WI38 (cell line): ENCODE measurements around the gene RFPL4A.
"Not testable (repeated sequence)": the region's sequence is repeated elsewhere in the genome, so short reads cannot be mapped to it uniquely, and the experiment has no call there.

ENCODE experiments used
- H3K4me3 ChIP-seq: 2 replicates; pipeline ENCODE4 v1.5.1; 2011; ENCODE audit warnings: low read depth, mild to moderate bottlenecking, control low read depth, low read length
- CTCF ChIP-seq: IDR thresholded peaks from 2 replicates; pipeline ENCODE4 v1.5.1; 2012; ENCODE audit warnings: low read depth, mild to moderate bottlenecking, control low read depth, low read length

Gene RFPL4A

DNA sequence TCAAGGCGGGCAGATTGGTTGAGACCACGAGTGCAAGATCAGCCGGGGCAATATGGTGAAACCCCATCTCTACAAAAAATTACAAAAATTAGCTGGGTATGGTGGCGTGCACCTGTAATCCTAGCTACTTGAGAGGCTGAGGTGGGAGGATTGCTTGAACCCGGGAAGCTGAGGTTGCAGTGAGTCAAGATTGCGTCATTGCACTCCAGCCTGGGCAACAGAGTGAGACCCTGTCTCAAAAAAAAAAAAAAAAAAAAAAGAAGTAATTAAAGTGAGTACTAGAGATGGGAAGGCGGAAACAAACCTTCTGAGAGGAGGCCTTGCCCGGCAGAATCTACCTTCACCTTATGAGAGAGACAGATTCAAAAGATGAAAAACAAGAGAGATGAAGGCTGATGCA is 35.4 kb upstream of the RFPL4A start:
- no peak overlapping the region for H3K4me3 ChIP-seq
- no peak for TF ChIP-seq CTCF

GRCh38 chr19:55730378-55730777 is 28.5 kb upstream of the RFPL4A start:
- H3K4me3 ChIP-seq: not testable (repeated sequence)

DNA sequence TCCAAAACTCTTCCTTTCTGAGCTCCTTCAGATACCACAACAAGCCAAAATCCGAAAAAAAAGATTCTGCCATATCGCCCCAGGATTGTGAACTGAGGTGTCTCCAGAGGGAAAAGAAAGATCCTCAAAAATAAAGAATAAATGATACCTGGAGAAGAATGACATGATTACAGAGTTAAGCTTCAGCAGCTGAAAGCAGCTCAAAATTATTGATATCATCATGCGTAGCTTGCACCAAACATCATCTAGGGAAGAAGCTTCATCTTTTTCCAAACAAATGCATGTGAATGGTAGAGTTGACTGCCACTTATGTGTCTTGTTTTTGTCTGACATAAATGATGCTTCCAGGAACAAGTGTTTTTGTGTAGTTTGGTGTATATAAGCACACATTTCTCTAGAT is 20.6 kb upstream of the RFPL4A start, which contains the start of gene NLRP9:
Gene NLRP9, minus strand, starts transcription at position 101 of the 400 bp plus-strand sequence. Its CDS starts 28 bp downstream, at position 73.
- TF ChIP-seq CTCF: no peak
- no peak within 1 kb of the TSS for H3K4me3 ChIP-seq

DNA sequence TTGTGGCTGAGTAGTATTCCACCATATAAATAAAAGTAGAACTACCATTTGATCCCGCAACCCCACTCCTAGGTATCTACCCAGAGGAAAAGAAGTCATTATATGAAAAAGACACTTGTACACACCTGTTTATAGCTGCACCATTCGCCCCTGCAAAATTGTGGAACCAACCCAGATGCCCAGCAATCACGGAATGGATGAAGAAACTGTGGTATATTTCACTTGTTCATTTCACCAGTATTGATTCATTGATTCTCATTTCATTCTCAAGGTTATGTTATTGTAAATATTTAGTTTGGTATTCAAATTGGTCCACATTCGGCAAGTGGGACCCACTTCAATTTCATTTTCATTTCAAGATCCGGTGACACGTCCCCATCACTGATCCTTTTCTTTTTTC is 8.2 kb upstream of the RFPL4A start:
- no peak overlapping the region for H3K4me3 ChIP-seq
- no peak for TF ChIP-seq CTCF

DNA sequence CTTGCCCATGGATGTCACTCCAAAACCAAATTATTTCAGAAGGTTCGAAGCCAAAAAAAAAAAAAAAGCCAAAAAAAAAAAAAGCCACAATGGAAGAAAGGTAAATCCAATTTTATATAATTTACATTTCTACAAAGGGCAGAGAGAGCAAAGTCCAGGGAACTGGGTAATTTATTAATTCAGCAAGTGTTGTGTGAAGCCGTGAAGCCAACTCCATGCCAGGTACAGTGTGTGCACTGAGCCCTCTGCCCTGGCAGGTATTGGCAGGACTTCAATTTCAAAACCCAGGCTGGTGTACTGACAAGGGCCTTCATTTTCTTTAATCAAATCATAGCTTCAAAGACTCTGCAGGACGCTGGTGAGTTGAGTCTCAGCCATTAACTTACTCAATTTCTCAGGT is 5.5 kb upstream of the RFPL4A start:
- H3K4me3 ChIP-seq: no peak overlapping the region
- no peak for TF ChIP-seq CTCF

GRCh38 chr19:55756808-55757207 is 2.1 kb upstream of the RFPL4A start:
- H3K4me3 ChIP-seq: not testable (repeated sequence)

DNA sequence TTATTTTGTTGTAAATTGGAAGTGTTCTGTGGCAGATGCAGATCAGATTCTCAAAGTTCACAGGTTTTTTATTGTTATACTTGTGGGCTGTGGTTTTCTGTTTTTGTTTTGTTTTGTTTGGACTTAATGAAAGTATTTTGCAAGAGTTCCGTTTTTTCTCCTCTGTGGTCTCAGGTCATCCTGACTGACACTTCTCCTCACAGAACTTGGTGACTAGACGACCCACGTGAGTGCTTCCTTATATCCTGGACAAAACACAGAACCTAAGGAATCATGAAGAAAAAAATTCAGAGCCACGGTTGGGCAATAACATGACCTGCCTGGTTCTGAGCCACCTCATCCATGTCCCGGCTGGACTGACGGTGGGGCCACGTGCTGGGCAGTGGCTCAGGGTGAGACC is 7.6 kb downstream of the RFPL4A start:
- TF ChIP-seq CTCF: no peak
- no peak overlapping the region for H3K4me3 ChIP-seq

GRCh38 chr19:55768818-55769217 is 9.9 kb downstream of the RFPL4A start, which contains the start of gene RFPL4AL1:
RFPL4AL1 (plus strand) TSS chr19:55769118; CDS start chr19:55771805, 2,687 bp downstream.
- not testable (repeated sequence) for H3K4me3 ChIP-seq

DNA sequence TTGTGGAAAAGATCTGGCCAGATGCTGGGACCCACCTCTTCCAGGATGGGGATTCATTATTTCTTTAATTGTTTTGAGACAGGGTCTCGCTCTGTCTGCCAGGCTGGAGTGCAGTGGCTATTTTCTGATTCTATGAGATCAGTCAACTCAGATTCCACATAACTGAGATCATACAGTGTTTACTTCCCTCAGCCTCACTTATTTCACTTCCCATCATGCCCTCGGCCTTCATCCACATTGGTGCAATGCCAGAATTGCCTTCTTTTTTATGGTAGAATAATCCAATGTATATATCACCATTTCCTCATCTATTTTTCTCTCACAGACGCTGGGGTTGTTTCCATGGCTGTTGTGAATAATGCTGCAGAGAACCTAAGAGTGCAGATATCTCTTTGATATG is 10.7 kb downstream of the RFPL4A start:
- not testable (repeated sequence) for H3K4me3 ChIP-seq

GRCh38 chr19:55777528-55777927 is 18.6 kb downstream of the RFPL4A start:
- no peak for TF ChIP-seq CTCF
- no peak overlapping the region for H3K4me3 ChIP-seq
